Endodermal cell (in vitro differentiated cells): Measurements from ENCODE around the gene CCDC86. TPM values are rescaled to one million over a fixed set of nuclear protein-coding genes. Genes with fewer than 3 reads are reported as not detected.

ENCODE experiments used
- DNase-seq: peaks from one replicate; pipeline ENCODE4 v3.0.0-alpha.2; 2017
- H3K27ac ChIP-seq: 2 replicates; pipeline ENCODE4 v1.5.1; 2013; ENCODE audit warnings: mild to moderate bottlenecking, low read depth, low read length, moderate library complexity
- H3K27me3 ChIP-seq: 2 replicates; pipeline ENCODE4 v1.6.1; 2013; ENCODE audit warnings: mild to moderate bottlenecking, low read length, moderate library complexity; ENCODE audit not compliant: insufficient read depth, control insufficient read depth, poor library complexity, severe bottlenecking
- H3K36me3 ChIP-seq: 2 replicates; pipeline ENCODE4 v1.7.0; 2013; ENCODE audit warnings: mild to moderate bottlenecking, low read length, moderate library complexity; ENCODE audit not compliant: control insufficient read depth, insufficient read depth
- H3K4me1 ChIP-seq: one replicate; pipeline ENCODE4 v1.7.0; 2013; ENCODE audit warnings: low read length; ENCODE audit not compliant: control insufficient read depth, insufficient read depth
- H3K4me3 ChIP-seq: 2 replicates; pipeline ENCODE4 v1.5.1; 2013; ENCODE audit warnings: mild to moderate bottlenecking, low read length, moderate library complexity
- H3K9ac ChIP-seq: 2 replicates; pipeline ENCODE4 v1.6.1; 2013; ENCODE audit warnings: mild to moderate bottlenecking, low read length, moderate library complexity; ENCODE audit not compliant: poor library complexity, severe bottlenecking; ENCODE audit errors: extremely low read depth
- H3K9me3 ChIP-seq: 2 replicates; pipeline ENCODE4 v1.6.1; 2013; ENCODE audit warnings: mild to moderate bottlenecking, low read length, moderate library complexity; ENCODE audit not compliant: control insufficient read depth
- H3K27ac Mint-ChIP-seq: 2 replicates; pipeline ENCODE4 v1.8.0; 2020; ENCODE audit warnings: mixed read lengths
- H3K27me3 Mint-ChIP-seq: 2 replicates; pipeline ENCODE4 v1.8.0; 2021; ENCODE audit warnings: mild to moderate bottlenecking, mixed read lengths; ENCODE audit not compliant: insufficient read depth
- H3K36me3 Mint-ChIP-seq: 2 replicates; pipeline ENCODE4 v1.8.0; 2020; ENCODE audit warnings: low read depth, mixed read lengths
- H3K4me1 Mint-ChIP-seq: 2 replicates; pipeline ENCODE4 v1.8.0; 2020; ENCODE audit warnings: mixed read lengths
- H3K4me3 Mint-ChIP-seq: 2 replicates; pipeline ENCODE4 v1.8.0; 2020; ENCODE audit warnings: mild to moderate bottlenecking, moderate library complexity, mixed read lengths
- H3K9me3 Mint-ChIP-seq: 2 replicates; pipeline ENCODE4 v1.8.0; 2020; ENCODE audit warnings: mild to moderate bottlenecking, mixed read lengths
- CTCF ChIP-seq: fragments of 200-600 bp; sonication (generic); conservative IDR thresholded peaks from 2 replicates; pipeline ENCODE4 v1.5.0; 2021; ENCODE audit warnings: antibody characterized with exemption, mild to moderate bottlenecking
- WGBS, 2 experiments: methylation state at CpG; one replicate each; pipeline versions ENCODE4 v1.1.5 to v1.1.7; 2013; ENCODE audit warnings: missing lambda C conversion rate in 2 of 2, mixed read lengths in 1 of 2; ENCODE audit not compliant: insufficient coverage in 1 of 2, insufficient read length in 1 of 2; 5-methylcytosine and 5-hydroxymethylcytosine counted together
- total RNA-seq, 2 donors: library from RNA; stranded (reverse); fragmentation: NEBNext Ultra II Directional in 1 of 2; extraction: Animal tissue kit (Norgen Biotek cat#: 25700) in 1 of 2; gene quantifications; 2 replicates in 1 of 2; 3 replicates in 1 of 2; pipeline ENCODE4 v1.2.1, GENCODE V29; 2021

Gene CCDC86
- total RNA-seq, 2 donors from 2014 or later = 22.4 to 27.9 TPM

GRCh38 chr11:60797846-60798630, 43.9 kb upstream of the CCDC86 start:
- Histone ChIP-seq H3K4me1 (no peaks in the 10 kb centered on the region), H3K27ac (no peak overlapping the region), H3K9me3 (no peaks in the 10 kb centered on the region), H3K27me3 (no peaks in the 10 kb centered on the region), H3K9ac (no peak overlapping the region), H3K36me3 (no peaks in the 10 kb centered on the region), H3K4me3 (no peak overlapping the region)
- no peak overlapping the region for H3K4me3 Mint-ChIP-seq
- H3K27ac Mint-ChIP-seq = no peak overlapping the region
- H3K36me3 Mint-ChIP-seq = no peaks in the 10 kb centered on the region
- peaks cover 21% of the 10 kb centered on the region for H3K27me3 Mint-ChIP-seq
- no peak for TF ChIP-seq CTCF
- WGBS, 2 experiments = 85 to 89% methylated on average over 12 to 17 of the region's 17 CpGs
- no peaks in the 10 kb centered on the region for H3K4me1 Mint-ChIP-seq
- no peak for DNase-seq
- peaks cover 17% of the 10 kb centered on the region for H3K9me3 Mint-ChIP-seq

- no peak for DNase-seq
- Histone ChIP-seq H3K27me3 (no peaks in the 10 kb centered on the region), H3K4me3 (no peak overlapping the region), H3K9ac (no peak overlapping the region), H3K27ac (no peak overlapping the region), H3K9me3 (no peaks in the 10 kb centered on the region), H3K36me3 (no peaks in the 10 kb centered on the region), H3K4me1 (no peaks in the 10 kb centered on the region)
- Mint-ChIP-seq H3K27me3 (peaks cover 20% of the 10 kb centered on the region), H3K36me3 (no peaks in the 10 kb centered on the region), H3K27ac (no peak overlapping the region), H3K4me1 (no peaks in the 10 kb centered on the region), H3K4me3 (no peak overlapping the region), H3K9me3 (peaks cover 11% of the 10 kb centered on the region)
- TF ChIP-seq CTCF = no peak
- WGBS, 2 experiments = 94 to 100% methylated on average over 3 of the region's 3 CpGs
These were observed 43.3 kb upstream of the CCDC86 start for GRCh38 chr11:60798631-60799030.

GRCh38 chr11:60801194-60801593, 40.7 kb upstream of the CCDC86 start:
- Histone ChIP-seq H3K4me3 (no peak overlapping the region), H3K4me1 (no peaks in the 10 kb centered on the region), H3K27ac (no peak overlapping the region), H3K9me3 (no peaks in the 10 kb centered on the region), H3K36me3 (no peaks in the 10 kb centered on the region), H3K27me3 (no peaks in the 10 kb centered on the region), H3K9ac (no peak overlapping the region)
- H3K4me1 Mint-ChIP-seq = no peaks in the 10 kb centered on the region
- H3K36me3 Mint-ChIP-seq = no peaks in the 10 kb centered on the region
- no peak for TF ChIP-seq CTCF
- peaks cover 2% of the 10 kb centered on the region for H3K9me3 Mint-ChIP-seq
- no peak overlapping the region for H3K4me3 Mint-ChIP-seq
- H3K27ac Mint-ChIP-seq = no peak overlapping the region
- WGBS, 2 experiments = 91 to 93% methylated on average over 10 of the region's 10 CpGs
- peaks cover 14% of the 10 kb centered on the region for H3K27me3 Mint-ChIP-seq
- DNase-seq = no peak
